ENCODE measurements around the gene UCP3. TPM values are rescaled to one million over a fixed set of nuclear protein-coding genes. Genes with fewer than 3 reads are reported as not detected.

Gene UCP3, protein sequence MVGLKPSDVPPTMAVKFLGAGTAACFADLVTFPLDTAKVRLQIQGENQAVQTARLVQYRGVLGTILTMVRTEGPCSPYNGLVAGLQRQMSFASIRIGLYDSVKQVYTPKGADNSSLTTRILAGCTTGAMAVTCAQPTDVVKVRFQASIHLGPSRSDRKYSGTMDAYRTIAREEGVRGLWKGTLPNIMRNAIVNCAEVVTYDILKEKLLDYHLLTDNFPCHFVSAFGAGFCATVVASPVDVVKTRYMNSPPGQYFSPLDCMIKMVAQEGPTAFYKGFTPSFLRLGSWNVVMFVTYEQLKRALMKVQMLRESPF
- total RNA-seq: 1.9 TPM

DNA sequence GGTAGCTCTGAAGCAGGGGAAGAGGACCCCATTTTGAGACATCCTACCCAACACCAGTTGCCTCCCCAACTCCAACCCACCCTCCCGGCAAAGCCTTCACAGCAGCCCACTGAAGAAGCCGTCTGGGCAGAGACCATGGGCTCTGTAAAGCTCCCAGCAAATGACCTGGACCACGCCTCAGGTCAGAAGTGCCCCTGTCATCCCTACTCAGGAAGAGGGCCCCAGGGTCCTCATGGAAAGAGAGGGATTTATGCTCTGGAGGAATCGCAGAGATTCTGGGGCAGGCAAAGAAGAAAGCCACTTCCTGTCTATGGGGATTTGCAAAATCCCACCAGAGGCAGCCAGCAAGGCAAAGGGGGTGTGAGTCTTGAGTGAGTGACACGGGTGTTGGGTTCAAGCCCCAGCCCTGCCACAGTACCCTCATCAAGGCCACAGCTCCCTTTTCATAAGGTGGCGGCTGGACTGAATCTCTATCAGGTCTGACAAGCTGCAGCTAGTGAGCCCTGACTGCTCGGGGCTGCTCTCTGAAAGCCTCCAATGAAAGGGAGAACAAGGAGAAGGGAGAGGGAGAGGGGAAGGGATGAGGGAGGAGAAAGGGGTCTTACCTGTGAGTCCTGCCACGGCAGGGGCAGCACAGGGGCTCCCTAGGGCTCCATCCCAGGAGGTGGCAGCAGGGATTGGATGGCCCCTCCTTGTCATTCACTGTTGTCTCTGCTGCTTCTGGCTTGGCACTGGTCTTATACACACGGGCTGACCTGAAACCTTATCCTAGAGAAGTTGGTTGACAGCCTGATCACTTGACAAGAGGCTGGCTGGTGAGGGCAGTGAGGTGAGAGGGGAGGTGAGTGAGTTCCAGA lies at the start of gene UCP3:
Gene UCP3, minus strand, starts transcription at position 713 of the 857 bp plus-strand sequence. CDS start 2,043 bp downstream, outside the sequence.
- no peak for DNase-seq (ENCODE audit: low spot score)

DNA sequence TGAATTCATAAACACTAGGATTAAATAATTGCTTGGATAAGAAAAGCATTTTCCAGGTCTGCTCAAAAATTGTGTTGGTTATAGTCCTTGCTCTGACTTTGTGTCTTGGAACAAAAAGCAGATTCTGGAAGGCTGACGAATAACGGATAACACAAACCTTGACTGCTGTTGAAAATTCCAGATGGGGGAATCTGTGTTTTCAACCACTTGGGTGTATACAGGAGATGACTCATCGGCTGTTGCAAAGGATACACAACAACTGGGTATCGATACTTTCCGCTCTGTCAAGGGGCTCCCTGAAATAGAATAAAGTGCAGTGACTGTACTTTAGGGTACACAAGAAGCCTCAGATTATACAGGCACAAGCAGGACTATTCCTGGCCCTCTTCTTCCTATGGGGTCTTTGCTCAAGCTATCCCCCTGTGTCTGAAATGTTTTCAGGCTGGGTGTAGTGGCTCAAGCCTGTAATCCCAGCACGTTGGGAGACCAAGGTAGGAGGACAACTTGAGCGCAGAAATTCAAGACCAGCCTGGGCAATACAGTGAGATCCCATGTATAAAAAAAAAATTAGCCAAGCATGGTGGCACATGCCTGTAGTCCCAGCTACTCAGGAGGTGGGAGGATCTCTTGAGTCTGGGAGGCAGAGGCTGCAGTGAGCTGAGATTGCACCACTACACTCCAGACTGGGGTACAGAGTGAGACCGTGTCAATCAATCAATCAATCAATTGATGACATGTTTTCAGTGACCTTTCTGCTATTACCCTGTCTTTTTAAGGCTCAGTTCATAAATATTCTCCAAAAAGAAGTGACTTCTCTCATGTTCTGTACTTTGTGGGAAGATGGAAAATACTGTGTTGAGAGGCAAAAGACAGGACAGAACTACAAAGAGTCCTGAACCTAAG lies 48.6 kb upstream of the UCP3 start:
- DNase-seq (ENCODE audit: low spot score): no peak

DNA sequence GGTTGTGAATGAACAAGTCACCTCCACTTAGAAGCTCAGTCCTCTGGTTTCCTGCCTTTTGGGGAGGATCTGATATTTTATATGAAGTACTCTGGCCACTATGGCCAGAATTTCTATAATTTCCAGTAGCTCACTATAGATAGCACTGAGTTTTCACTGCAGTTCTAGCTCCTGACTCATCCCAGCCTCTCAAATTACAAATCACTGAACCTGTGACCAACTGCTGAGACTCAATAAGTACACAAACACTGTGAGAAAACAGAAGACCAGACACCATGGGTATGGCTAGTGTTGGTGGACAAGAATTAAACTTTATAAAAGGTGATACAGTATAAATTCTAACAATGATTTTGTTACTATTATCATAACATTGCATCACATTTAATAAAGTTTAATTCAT lies 47.1 kb upstream of the UCP3 start:
- no peak for DNase-seq (ENCODE audit: low spot score)

DNA sequence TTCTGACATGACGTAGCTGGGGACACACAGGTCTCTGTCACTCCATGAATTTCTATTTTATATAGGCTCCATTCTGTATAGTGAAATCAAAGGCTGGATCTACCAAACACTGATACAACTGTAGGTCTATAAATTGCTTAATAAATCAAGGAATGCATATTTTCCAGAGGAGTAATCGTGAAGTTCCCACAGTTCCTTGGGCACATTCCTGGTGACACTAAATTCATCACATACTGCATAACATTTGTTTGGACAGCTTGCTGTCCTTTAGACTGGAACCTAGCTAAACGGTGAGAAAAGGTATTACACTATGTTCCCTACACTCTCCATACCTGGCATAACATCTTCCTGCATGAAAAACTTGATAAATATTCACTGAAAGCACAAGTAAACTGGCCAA lies 41.6 kb upstream of the UCP3 start:
- DNase-seq (ENCODE audit: low spot score): no peak

DNA sequence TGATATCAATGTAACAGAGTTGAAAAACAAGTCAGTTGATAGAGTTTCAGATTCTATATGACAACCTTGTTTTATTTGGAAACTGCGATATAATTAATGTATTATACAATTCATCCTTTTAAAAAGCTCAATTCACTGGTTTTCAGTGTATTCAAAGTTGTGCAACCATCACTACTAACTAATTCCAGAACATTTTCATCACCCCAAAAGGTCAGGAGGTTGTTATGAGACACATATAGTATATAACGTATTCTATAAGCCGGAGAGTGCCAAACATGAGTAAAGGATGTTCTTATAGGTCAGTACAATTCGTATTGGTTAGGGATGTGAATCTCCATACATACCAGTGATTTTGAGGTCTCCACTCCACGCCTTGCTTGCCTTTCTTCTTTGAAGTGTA lies 40.1 kb upstream of the UCP3 start:
- DNase-seq (ENCODE audit: low spot score): no peak

DNA sequence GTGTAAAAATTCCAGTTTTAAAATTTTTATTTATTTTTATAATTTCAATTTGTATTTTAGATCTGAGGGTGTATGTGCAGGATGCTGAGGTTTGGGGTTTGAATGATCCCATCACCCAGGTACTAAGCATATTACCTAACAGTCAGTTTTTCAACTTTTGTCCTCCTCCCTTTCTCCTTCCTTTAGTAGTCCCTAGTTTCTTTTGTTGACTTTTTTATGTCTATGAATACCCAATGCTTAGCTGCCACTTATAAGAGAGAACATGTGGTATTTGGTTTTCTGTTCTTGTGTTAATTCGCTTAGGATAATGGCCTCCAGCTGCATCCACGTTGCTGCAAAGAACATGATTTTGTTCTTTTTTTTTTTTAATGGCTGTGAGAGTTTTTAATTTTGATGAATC lies 35.7 kb upstream of the UCP3 start:
- DNase-seq (ENCODE audit: low spot score): no peak

DNA sequence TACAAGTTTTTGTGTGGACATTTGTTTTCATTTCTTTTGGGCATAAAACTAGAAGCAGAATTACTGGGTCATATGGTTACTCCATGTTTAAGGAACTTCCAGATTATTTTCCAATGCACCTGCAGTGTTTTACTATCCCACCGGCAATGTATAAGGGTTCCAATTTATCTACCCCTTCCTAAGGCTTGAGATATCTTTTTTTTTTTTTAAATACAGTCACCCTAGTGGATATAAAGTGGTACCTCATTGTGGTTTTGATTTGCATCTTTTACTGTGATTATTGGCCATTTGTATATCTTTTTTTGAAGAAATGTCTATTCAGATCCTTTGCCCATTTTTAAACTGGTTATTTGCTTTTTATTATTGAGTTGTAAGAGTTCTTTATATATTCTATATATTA lies 34.6 kb upstream of the UCP3 start:
- no peak for DNase-seq (ENCODE audit: low spot score)

DNA sequence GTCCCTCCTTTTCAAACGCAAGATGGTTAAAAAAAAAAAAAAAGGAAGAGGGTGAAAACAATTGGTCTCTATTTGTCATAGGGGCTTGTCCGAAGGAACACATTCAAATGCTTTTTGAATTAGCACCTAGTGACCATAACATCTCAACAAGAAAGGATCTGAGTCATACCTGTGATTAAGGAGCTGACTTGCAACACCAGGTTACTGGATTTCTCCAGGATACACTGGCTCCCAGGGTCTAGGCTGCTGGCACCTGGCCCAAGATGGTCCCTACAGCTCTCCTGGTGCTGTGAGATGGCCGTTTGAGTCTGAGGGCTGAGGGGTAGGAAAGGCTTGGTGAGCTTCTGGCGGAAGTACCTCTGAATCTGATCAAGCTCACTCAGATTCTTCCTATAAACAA lies 28.4 kb upstream of the UCP3 start:
- DNase-seq (ENCODE audit: low spot score): no peak

DNA sequence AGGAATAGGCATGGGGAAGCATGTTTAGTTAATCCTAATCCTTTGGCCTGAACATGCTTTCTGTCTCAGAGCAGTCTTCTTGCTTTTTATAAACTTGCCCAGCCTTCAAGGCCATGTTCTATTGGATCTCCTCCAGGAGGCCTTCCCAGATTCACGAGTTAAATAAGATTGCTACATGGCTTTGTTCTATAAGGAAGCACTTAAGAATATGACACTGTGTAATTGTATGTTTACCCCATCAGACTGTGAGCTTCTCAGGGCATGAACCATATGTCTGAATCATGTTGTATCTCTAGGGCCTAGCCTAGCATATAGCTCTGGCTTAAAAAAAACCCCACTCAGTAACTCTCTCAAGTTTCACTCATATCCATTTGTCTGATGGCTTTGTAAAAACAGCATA lies 26.4 kb upstream of the UCP3 start:
- no peak for DNase-seq (ENCODE audit: low spot score)

DNA sequence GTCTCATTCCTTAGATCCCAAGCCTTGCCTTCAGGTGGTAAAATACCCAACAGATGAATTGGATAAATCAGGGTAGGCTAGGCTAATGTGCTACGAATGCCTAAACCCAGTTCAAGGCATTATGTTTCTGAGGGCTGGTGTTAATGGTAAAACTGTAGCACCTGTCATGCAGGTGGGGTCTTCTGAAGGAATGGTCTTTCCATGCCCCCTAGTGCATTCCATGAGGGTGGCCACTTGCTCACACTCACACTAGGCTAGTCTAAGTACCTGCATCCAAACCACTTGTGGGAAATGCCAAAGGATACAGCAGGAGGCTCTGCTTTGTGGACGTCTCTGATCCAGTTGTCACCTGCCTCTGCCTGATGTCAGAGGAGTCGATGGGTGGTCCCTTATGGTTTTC lies 24.2 kb upstream of the UCP3 start:
- no peak for DNase-seq (ENCODE audit: low spot score)

DNA sequence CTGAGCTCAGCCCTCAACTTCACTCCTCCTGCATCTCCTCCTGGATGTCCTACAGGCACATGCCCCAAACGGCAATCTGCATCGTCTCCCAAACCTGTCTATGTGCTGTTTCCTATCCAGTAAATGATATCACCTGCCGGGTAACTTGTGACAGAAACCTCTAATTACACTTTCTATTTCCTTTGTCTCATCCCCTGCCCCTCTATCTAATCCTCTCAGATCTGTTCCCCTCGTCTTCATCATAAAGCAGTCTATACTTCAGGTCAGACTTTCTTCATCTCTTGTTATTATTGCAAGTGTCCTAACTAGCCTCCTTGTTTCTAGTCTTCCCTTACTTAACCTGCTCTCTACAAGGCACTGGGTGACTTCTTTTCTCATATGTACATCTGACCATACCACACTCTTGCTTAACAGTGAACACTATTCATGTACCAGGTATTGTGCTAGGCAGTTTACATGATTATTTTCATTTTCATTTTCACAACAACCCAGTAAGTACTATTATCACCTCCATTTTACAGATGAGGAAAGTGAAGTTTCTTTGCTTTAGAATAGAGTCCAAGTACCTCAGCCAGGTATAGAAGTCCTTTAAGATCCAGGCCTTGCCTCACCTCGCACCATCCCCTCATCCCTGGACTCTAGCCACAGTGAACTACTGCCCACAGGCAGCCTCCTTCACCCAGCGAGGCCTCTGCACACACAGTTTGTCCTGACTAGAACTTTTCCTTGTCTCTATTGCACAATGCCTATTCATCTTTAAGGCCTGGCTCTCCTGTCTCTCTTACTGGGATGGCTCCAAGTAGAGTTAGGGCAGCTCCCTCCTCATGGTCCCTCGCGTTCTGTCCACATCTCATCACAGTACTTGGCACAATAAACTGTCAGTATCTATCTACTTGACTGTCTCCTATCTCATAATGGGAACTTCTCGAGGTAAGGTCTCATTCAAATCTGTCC lies 22.1 kb upstream of the UCP3 start:
- no peak for DNase-seq (ENCODE audit: low spot score)

DNA sequence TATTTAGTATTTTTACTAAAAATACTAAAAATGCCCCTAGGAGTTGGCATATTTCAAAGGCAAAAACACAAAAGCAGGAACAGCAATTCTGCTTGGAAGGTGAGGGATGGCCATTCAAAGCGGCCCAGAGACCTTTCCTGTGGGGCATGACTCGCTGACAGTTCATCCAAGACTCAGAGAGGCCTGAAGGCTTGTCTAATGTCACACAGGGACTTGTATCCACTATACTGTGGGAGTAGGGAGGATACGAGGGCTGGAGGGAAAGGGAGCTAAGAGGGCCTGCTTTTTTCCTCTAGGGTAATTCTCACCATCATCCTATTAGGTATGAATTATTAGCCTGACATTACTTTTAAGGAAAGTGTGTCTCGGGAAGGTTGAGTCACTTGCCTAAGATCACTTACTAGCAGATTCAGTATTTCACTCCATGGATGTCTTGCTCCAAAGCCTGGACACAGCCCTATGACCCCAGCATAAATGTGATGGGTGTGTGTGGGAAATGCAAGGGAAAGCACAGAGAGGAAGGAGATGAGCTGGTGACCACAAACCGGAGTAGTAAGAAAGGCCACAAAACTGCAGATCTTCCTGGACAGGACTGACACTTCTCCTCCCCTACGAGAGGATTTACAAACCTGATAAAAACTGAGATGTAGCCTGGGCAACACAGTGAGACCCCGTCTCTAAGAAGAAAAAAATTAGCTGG lies 16.7 kb upstream of the UCP3 start:
- DNase-seq (ENCODE audit: low spot score): no peak

DNA sequence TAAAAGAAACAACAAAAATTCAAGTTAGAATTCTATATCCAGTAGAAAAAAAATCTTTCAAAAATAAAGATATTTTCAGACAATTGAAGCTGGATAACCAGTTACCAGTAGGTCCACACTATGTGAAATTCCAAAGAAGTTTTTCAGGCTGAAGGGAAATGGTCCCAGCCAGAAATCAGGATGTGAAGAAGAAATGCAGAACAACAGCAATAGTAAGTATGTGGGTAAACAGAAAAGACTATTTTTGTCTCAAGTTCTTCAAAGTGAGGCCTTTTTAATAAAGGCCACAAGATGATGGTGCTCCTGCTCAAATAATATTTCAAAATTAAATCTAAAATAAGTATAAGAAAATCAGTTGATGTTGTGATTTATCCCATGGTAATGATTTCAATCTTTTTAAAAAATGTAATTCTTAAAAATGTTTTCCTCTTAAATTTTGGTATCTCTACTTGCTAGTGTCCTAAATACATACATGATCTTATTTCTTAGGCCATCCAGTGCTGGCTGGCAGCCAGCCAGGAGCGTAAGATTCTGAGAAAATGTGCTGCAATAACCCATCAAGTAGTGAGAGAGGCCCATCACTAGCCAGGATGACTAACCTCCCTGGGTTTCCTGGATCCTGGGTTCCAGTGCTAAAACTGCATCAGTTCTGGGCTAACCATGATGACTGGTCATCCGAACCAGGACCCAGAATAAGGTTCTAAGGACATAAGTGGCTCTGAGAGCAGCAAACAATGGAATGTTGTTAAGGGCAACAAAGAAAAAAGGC lies 15.6 kb upstream of the UCP3 start:
- DNase-seq (ENCODE audit: low spot score): no peak

DNA sequence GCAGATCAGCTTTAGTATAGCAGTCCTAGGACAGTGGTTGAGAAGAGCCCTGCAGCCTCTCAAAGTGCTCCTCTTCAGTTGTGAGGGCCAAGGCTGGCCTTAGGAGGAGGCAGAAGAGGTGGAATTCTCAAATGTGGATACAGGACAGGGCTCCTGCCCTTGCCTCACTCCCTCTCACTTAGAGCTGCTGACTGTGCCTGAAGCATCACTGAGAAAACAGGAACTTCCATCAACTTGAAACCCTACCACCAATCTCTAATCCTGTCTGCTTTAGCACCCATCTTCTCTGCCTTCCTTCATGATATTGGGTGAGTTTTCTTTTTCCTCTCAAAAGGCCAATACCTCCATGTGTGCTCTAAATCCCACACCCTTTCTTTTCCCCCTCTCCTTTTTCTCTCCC lies 14.4 kb upstream of the UCP3 start:
- no peak for DNase-seq (ENCODE audit: low spot score)

DNA sequence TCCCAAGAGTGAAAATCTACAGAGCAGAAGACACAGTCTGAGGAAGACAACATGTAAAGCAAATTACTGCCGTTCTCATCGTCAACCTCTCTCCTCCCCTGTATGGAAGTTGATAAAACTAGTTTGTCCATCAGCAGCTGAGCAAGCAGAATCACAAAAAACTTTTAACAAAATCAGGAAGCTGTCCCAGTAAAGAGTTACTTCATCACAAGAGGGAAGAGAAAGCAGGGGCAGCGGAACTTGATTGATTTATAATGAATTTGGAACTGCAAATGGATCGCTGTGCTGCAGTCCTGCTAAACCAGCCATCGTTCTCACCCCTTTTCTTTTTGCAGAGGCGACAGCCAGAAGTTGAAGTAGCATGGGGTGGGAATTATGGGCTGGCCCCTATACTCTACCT lies 13.7 kb upstream of the UCP3 start:
- DNase-seq (ENCODE audit: low spot score): no peak

DNA sequence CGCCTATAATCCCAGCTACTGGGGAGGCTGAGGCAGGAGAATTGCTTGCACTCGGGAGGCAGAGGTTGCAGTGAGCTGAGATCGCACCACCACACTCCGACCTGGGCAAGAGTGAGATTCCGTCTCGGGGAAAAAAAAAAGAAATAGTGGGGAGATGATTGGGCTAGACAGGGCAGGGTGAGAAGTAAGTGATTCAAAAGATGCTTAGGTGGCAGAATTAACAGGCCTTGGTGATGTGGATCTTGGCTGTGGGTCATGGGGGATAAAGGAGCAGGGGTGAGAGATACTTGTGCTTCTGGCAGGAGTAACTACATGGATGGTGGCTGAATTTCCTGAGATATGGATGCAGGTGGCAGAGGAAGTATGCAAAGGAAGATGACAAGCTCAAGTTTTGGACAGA lies 13.1 kb upstream of the UCP3 start:
- DNase-seq (ENCODE audit: low spot score): no peak

DNA sequence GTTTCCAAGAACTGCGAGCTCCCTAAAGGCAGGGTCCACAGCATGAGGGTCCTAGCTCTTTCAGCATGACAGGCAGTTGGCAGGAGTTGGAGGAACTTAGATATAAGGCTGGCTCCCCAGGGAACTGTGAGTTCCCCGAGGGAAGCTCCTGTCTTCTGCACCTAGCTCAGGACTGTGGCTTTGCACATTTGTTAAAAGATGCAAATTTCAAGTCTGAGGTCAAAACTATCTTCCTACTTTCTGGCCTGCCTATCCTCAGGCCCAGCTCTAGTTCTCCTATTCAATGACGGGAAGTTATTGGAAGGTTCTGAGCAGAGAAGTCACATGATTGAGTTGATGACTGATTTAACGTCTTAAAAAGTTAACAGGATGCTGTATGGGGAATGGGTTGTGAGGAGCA lies 11.7 kb upstream of the UCP3 start:
- no peak for DNase-seq (ENCODE audit: low spot score)

DNA sequence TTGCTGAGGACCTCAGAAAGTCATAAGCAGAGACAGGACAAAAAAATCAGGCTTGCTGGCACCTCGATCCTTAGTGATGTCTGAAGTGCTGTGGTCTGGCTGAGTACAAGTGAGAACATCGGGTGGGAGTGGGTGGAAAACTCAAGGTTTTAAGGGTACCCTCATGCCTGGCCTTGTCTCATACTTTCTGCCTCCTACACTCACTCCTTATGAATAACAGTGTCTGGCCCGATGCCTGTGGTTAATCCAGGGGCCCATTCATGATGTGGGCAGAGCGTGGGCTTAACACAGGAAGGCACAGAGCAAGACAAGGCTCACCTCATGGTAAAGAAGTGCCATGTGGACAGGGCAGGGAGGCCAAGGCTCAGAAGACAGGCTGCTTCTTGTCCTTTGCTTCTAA lies 11.0 kb upstream of the UCP3 start:
- DNase-seq (ENCODE audit: low spot score): no peak

DNA sequence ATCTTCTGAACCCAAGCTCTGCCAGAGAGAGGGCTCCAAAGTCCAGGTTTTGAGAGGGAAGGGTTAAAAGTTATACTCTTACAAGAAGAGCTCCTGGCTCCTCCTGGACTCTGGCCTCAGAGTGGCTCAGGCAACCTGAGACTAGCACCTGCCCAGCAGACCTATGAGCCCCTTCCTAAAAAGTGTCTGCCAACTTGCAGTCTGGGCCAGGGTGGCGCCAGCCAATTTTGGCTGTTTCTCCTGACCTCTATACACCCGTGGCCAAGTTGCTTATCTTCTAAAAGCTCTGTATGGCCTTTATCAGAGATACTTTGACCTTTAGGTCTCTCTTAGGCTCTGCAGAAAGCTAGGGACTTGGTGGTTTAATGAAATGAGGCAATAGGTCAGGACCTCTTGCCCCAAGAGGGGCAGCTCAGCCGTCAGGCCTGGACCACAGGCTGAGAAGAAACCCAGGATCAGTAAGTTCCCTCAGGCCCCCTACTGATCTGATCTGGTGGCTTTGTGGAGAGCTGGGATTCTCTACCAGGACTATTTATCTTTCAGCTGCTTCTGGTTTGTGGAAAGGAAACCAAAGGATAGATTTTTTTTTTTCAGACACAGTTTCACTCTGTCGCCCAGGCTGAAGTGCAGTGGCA lies 10.3 kb upstream of the UCP3 start:
- no peak for DNase-seq (ENCODE audit: low spot score)
